ENCODE data around the gene NDUFB10.

Gene NDUFB10

DNA sequence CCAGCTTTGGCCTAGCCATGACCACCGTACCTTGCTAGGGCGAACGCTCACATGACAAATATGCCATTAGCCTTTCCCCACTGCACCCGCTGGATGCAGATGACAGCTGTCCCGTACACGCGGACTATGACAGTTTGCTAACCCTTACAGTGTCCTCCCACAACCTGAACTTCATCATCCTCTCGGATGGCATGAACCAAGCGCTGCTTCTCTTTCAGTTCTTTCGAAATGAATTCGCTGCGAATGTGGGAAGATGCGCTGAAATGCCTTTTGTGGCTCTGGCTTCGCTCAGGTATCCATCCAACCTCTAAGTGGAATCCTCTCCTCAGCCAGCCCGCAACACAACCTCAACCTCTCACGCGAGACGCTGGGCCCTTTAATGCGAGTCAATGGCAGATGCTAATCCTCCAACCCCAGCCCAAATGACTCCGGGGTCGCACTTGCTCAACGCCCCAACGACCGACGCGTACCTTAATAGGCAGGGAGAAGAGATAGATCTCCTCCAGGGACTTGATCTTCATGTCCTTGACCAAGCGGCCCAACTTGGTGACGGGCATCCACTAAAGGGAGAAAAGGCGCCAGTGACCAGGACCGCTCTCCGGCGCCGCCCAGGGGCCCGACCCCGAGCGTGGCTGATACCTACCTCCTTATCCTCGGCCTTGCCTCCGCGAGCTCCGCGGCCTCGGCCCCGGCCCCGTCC, 4.6 kb downstream of the NDUFB10 start:
- peak overlapping the region; percentile 96 for H3K4me3 ChIP-seq (ENCODE audit: low read depth, low read length)
- TF ChIP-seq, protein P1, sequence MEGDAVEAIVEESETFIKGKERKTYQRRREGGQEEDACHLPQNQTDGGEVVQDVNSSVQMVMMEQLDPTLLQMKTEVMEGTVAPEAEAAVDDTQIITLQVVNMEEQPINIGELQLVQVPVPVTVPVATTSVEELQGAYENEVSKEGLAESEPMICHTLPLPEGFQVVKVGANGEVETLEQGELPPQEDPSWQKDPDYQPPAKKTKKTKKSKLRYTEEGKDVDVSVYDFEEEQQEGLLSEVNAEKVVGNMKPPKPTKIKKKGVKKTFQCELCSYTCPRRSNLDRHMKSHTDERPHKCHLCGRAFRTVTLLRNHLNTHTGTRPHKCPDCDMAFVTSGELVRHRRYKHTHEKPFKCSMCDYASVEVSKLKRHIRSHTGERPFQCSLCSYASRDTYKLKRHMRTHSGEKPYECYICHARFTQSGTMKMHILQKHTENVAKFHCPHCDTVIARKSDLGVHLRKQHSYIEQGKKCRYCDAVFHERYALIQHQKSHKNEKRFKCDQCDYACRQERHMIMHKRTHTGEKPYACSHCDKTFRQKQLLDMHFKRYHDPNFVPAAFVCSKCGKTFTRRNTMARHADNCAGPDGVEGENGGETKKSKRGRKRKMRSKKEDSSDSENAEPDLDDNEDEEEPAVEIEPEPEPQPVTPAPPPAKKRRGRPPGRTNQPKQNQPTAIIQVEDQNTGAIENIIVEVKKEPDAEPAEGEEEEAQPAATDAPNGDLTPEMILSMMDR (IDR thresholded peaks at IDR 0.05; ENCODE audit: low read depth, low read length), result no peak

DNA sequence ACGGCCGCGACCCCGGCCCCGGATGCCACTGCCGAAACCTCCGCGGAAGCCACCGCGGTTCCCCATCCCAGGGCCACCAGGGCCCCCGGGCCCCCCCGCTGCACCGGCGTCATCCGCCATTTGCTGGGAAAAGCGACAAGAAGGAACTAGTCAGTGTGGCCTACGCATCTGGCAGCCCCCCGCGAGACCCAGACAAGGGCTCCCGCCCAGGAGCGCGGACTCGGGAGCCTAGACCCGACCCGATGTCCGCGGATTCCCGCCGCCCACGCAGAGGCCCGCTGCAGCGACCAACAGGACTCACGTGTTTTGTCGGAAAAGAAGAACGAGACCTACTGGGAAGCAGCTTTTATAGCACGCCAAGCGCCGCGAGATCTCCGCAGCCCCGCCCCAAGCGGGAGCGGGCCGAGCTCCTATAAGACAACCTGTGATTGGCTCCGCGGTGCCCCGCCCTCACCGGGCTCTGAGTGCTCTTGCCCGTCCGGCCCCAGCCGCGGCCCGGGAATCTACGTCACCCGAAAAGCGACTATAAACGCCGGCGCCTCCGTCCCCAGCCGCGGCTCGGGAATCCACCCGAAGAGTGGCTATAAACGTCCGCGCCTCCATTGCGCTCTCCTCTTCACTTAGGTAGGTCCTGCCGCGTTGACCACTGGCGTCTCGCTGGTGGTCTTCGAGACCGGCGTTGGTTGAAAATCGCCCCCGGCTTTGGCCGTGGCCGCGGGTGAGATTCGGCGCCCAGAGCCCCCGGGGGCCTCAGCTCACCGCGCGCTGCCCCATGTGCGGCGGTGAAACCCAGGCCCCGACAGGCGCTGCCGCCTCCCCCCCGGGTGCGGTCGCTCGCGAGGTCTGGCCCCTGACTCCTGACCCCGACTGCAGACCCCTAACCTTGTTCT, 5.4 kb downstream of the NDUFB10 start, which contains the start of gene RPS2:
Gene RPS2, minus strand, starts transcription at position 321 of the 890 bp plus-strand sequence. Its CDS starts 201 bp downstream, at position 120.
- peak within 1 kb of the TSS; percentile 96 for H3K4me3 ChIP-seq (ENCODE audit: low read depth, low read length)
- TF ChIP-seq, protein P1 (IDR thresholded peaks at IDR 0.05; ENCODE audit: low read depth, low read length), result no peak

DNA sequence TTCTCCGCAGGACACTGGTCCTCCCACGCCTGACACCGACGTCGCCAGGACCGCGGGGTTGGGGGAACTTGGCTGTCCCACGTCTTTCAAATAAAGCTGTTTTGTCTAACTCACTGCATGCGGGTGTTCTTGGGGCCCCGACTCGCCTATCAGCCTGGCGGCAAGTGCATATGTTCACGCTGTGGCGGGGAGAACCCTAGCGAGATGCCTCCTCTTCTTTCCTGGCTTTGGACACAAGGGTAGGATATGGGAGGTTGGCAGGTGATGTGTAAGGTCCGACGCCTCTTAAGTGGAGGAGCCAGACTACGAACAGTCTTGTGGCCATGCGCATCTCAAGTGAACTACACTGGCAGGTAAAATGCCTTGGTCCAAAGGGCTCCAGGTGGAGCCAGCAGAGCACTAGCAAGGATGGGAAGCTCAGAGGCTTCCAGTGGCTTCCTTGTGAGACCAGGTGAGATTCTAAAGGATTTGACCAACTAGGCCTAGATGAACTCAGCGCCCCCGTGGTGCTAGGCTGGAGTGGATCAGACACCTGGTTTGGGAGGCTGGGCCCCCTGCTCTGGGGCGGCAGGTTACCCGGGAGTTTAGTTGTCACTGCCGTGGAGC, 6.2 kb downstream of the NDUFB10 start:
- peak overlapping the region; percentile 96 for H3K4me3 ChIP-seq (ENCODE audit: low read depth, low read length)
- TF ChIP-seq, protein P1 (IDR thresholded peaks at IDR 0.05; ENCODE audit: low read depth, low read length), result no peak

DNA sequence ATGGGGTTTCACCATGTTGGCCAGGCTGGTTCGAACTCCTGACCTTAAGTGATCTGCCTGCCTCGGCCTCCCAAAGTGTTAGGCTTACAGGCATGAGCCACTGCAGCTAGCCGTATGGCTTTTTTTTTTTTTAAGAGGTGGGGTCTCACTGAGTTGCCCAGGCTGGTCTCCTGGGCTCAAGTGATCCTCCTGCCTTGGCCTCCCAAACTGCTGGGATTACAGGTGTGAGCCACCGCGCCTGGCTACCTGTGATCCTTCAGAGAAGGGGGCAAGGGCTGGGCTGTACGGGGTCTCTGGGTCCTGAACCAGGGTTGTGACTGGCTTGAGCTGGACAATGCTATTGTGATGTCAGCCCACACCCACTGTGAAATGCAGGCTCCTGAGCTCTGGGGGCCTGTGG, 7.1 kb downstream of the NDUFB10 start, which contains the start of gene RNF151:
Gene RNF151, plus strand, starts transcription at position 397 of the 400 bp plus-strand sequence. CDS start 26 bp downstream, outside the sequence.
- TF ChIP-seq, protein P1 (IDR thresholded peaks at IDR 0.05; ENCODE audit: low read depth, low read length), result no peak
- peak within 1 kb of the TSS; percentile 96 for H3K4me3 ChIP-seq (ENCODE audit: low read depth, low read length)

DNA sequence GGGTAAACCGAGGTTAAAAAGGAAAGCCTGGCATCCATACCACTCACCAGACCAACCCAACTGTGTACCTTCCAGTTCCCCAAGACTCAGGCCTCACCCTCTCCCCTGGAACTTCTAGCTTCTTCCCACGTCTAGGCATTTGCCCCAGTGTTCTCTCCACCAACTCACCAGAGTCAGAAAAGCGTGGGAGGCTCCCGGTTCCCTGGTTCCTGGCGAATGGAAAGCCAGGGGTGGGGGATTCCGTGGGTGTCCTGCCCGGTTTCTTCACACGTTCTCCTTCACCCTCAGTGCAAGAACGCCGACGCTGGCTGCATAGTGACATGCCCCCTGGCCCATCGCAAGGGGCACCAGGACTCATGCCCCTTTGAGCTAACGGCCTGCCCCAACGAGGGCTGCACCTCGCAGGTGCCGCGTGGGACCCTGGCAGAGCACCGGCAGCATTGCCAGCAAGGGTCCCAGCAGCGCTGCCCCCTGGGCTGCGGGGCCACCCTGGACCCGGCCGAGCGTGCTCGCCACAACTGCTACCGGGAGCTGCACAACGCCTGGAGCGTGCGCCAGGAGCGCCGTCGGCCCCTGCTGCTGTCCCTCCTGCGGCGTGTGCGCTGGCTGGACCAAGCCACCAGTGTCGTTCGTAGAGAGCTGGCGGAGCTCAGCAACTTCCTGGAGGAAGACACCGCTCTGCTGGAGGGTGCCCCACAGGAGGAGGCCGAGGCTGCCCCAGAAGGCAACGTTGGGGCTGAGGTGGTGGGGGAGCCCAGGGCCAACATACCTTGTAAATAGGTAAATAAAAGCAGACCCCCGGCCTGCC, 9.0 kb downstream of the NDUFB10 start:
- no peak overlapping the region for H3K4me3 ChIP-seq (ENCODE audit: low read depth, low read length)
- TF ChIP-seq, protein P1 (IDR thresholded peaks at IDR 0.05; ENCODE audit: low read depth, low read length), result no peak

DNA sequence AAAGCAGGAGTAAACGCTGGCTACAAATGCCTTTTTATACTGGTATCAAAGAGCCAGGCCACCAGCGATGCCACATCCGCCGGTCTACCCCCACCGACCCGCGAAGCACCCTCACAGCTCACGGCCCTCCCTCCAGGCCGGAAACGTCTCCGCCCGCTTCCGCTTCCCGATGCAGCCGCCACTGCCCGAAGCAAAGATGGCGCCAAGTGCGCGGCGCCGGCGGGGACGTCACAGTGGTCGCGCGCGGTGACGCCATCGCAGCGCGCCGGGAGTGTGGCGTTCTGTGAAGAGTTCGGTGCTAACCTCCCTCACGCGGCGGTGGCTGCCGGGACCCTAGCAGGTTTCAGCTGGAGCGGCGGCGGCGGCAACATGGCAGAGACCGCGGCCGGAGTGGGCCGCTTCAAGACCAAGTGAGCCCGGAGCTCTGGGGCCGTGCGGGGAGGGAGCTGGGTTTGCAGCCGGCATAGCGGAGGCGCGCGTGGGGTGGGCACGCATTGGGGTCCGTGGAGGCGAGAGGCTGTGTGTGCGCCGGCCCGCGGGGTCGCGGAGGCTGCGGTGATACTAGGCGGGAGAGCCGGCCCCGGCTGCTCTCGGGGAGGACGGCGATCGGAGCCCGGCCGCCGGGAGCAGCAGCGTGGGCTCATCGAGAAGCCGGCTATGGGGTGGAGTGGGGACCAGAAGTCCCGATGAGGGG, 12.6 kb downstream of the NDUFB10 start, which contains the start of gene TBL3:
Gene TBL3, plus strand, starts transcription at position 258 of the 694 bp plus-strand sequence. Its CDS starts 112 bp downstream, at position 370.
- H3K4me3 ChIP-seq (ENCODE audit: low read depth, low read length), result peak within 1 kb of the TSS; percentile 93
- TF ChIP-seq, protein P1 (IDR thresholded peaks at IDR 0.05; ENCODE audit: low read depth, low read length), result no peak
